Osteoblast (primary cell): ENCODE results near the gene CDK11A. TPM values are rescaled to one million over a fixed set of nuclear protein-coding genes. Genes with fewer than 3 reads are reported as not detected.
"Not testable (repeated sequence)": the region's sequence is repeated elsewhere in the genome, so short reads cannot be mapped to it uniquely, and the experiment has no call there.

ENCODE experiments used
- DNase-seq: peaks from one replicate; pipeline ENCODE4 v3.0.0; 2011; ENCODE audit warnings: low spot score, mixed read lengths; ENCODE audit not compliant: insufficient read length; ENCODE audit errors: missing footprints
- H2AFZ ChIP-seq: 2 replicates; pipeline ENCODE4 v1.6.0; 2011; ENCODE audit warnings: mild to moderate bottlenecking, low read length
- H3K27ac ChIP-seq: 2 replicates; pipeline ENCODE4 v1.5.1; 2011; ENCODE audit warnings: mild to moderate bottlenecking, low read depth, low read length, moderate library complexity
- H3K27me3 ChIP-seq: 2 replicates; pipeline ENCODE4 v1.6.0; 2012; ENCODE audit warnings: mild to moderate bottlenecking, control low read depth, inconsistent platforms, low read length, moderate library complexity; ENCODE audit not compliant: insufficient read depth
- H3K36me3 ChIP-seq: 2 replicates; pipeline ENCODE4 v1.5.1; 2011; ENCODE audit warnings: mild to moderate bottlenecking, low read length, control low read depth, moderate library complexity; ENCODE audit not compliant: insufficient read depth
- H3K4me1 ChIP-seq: 2 replicates; pipeline ENCODE4 v1.5.1; 2011; ENCODE audit warnings: mild to moderate bottlenecking, low read length, control low read depth, moderate library complexity; ENCODE audit not compliant: insufficient read depth
- H3K4me2 ChIP-seq: 2 replicates; pipeline ENCODE4 v1.6.0; 2011; ENCODE audit warnings: mild to moderate bottlenecking, low read length; ENCODE audit not compliant: insufficient read depth
- H3K4me3 ChIP-seq: fragments of 200-600 bp; sonication (generic); 3 replicates; pipeline ENCODE4 v1.5.1; 2012; ENCODE audit warnings: mild to moderate bottlenecking, low read length, inconsistent platforms; ENCODE audit not compliant: insufficient read depth
- H3K79me2 ChIP-seq: 2 replicates; pipeline ENCODE4 v1.6.0; 2012; ENCODE audit warnings: mild to moderate bottlenecking, low read length, control low read depth, inconsistent platforms; ENCODE audit not compliant: insufficient read depth
- H3K9me3 ChIP-seq: 2 replicates; pipeline ENCODE4 v1.5.1; 2011; ENCODE audit warnings: low read depth, low read length, control low read depth
- H4K20me1 ChIP-seq: 2 replicates; pipeline ENCODE4 v1.6.0; 2012; ENCODE audit warnings: mild to moderate bottlenecking, low read length, control low read depth; ENCODE audit not compliant: insufficient read depth
- total RNA-seq: library from RNA; depleted of rRNA; stranded (reverse); fragments of >200 nt; gene quantifications from 2 replicates; pipeline ENCODE4 v1.2.3, GENCODE V29; 2012
- TF ChIP-seq, protein P1 (sequence below): IDR thresholded peaks from 2 replicates; pipeline ENCODE4 v1.5.1; 2011; ENCODE audit warnings: mild to moderate bottlenecking, low read depth, low read length, moderate library complexity; ENCODE audit errors: extremely low read depth

The CDK11A gene
- total RNA-seq, 1 donor, result 22.1 TPM

GRCh38 chr1:1753607-1754005 is 29.4 kb upstream of the CDK11A start:
- no peak for DNase-seq
- no peak overlapping the region for H2AFZ ChIP-seq
- H4K20me1 ChIP-seq, result peaks cover 6% of the 10 kb centered on the region
- TF ChIP-seq, protein P1, sequence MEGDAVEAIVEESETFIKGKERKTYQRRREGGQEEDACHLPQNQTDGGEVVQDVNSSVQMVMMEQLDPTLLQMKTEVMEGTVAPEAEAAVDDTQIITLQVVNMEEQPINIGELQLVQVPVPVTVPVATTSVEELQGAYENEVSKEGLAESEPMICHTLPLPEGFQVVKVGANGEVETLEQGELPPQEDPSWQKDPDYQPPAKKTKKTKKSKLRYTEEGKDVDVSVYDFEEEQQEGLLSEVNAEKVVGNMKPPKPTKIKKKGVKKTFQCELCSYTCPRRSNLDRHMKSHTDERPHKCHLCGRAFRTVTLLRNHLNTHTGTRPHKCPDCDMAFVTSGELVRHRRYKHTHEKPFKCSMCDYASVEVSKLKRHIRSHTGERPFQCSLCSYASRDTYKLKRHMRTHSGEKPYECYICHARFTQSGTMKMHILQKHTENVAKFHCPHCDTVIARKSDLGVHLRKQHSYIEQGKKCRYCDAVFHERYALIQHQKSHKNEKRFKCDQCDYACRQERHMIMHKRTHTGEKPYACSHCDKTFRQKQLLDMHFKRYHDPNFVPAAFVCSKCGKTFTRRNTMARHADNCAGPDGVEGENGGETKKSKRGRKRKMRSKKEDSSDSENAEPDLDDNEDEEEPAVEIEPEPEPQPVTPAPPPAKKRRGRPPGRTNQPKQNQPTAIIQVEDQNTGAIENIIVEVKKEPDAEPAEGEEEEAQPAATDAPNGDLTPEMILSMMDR, result no peak
- peaks cover 35% of the 10 kb centered on the region for H3K36me3 ChIP-seq
- H3K4me2 ChIP-seq, result no peak overlapping the region
- no peak overlapping the region for H3K27ac ChIP-seq
- H3K9me3 ChIP-seq, result no peaks in the 10 kb centered on the region
- peaks cover 12% of the 10 kb centered on the region for H3K79me2 ChIP-seq
- no peak overlapping the region for H3K4me3 ChIP-seq
- no peaks in the 10 kb centered on the region for H3K4me1 ChIP-seq
- H3K27me3 ChIP-seq, result no peaks in the 10 kb centered on the region

DNA sequence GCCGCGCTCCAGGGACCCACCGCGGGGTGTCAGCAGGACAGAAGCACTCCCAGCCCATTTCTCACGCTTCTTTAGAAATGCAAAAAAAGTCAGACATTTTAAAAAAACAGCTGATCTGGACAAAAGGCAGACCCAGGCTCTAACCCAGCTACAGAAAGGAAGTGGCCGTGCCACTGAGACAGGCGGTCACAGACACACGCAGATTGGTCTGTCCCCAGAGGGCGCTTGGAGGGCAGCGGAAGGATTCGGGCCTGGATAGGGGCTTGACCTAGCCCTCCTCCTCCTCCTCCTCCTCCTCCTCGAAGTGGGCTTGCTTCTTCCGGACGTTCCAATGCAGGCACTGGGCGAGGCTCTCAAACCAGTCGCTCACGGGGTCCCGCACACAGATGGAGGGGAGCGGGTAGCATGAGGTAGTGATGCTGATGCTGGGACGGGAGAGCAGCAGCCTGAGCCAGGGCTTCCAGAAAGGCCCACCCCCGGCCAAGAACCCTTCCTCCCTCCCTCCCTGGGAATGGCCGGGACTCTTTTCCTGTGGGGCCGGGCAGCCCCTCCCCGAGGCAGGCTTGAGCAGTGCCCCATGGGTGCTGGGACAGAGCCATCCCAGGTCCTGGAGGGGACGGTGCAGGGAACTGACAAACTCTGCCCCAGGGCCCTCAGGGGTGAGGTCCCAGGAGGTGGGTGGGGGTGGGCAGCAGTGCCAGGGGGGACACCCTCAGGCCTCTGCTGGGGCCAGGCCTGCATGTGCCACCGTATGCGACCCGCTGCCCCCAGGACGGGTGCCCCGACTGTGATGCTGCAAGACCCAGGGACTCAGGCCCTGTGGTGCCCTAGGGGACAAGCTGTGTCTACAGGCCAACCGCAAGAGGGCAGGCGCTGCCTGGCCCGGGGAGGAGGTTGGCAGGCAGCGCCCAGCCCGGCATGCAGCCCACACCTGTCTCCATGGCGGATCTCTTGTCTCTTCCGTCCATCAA is 28.8 kb upstream of the CDK11A start:
- peaks cover 35% of the 10 kb centered on the region for H3K36me3 ChIP-seq
- no peak overlapping the region for H3K4me3 ChIP-seq
- DNase-seq, result peak; percentile 66
- H3K27me3 ChIP-seq, result no peaks in the 10 kb centered on the region
- TF ChIP-seq, protein P1, result no peak
- no peak overlapping the region for H3K27ac ChIP-seq
- no peak overlapping the region for H2AFZ ChIP-seq
- peaks cover 5% of the 10 kb centered on the region for H3K79me2 ChIP-seq
- no peaks in the 10 kb centered on the region for H3K4me1 ChIP-seq
- H3K4me2 ChIP-seq, result no peak overlapping the region
- no peaks in the 10 kb centered on the region for H3K9me3 ChIP-seq
- H4K20me1 ChIP-seq, result no peaks in the 10 kb centered on the region

DNA sequence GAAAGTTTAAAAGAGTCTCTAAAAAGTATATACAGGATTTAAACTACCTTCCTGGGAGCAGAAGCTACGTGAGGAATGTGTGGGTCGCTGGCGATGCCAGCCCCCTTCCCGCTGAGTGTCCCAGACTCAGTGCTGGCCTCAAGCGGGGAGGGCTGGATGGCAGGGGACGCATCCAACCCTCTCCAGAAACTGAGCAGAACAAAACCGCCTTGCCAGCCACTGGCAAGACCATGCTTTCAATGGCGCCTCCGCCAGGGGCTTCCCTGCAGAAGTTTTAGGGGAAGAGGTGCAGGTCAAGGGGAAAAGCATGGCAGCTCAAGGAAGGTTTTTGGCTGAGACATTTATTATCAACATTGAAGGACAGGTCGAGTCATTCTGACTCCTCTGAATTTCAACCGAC is 28.0 kb upstream of the CDK11A start:
- H4K20me1 ChIP-seq, result no peaks in the 10 kb centered on the region
- no peak overlapping the region for H2AFZ ChIP-seq

DNA sequence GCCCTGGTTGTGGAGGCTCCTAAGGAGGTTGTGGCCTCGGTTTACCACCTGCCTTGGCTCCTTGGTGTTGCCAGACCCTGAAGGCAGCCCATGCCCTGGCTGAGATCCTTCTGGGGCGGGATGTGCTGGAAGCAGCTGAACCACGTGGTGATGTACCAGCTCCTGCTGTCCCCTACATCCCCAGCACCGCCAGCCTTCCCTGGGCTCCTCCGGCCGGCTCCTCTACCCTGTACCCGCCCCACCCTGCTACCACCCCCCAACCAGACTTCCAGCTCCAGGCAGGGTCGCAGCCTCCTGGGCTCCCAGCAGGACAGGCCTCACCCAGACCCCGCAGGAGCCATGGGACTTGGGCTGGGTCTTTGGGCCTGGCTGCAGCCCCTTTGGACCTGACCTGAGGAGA is 25.8 kb upstream of the CDK11A start:
- H4K20me1 ChIP-seq, H3K4me3 ChIP-seq, H2AFZ ChIP-seq, H3K27me3 ChIP-seq, DNase-seq, H3K9me3 ChIP-seq, H3K79me2 ChIP-seq, H3K4me2 ChIP-seq, H3K27ac ChIP-seq, H3K4me1 ChIP-seq: not testable (repeated sequence)
- H3K36me3 ChIP-seq, result peaks cover 17% of the 10 kb centered on the region

More for the DNA sequence above, 28.0 kb upstream of the CDK11A start:
- DNase-seq, result peak; percentile 39
- no peak overlapping the region for H3K4me3 ChIP-seq
- no peaks in the 10 kb centered on the region for H3K79me2 ChIP-seq
- no peak overlapping the region for H3K27ac ChIP-seq
- H3K9me3 ChIP-seq, result no peaks in the 10 kb centered on the region
- H3K4me2 ChIP-seq, result no peak overlapping the region
- H3K27me3 ChIP-seq, result no peaks in the 10 kb centered on the region
- H3K36me3 ChIP-seq, result peaks cover 35% of the 10 kb centered on the region
- H3K4me1 ChIP-seq, result no peaks in the 10 kb centered on the region
- TF ChIP-seq, protein P1, result no peak
